Activated T-cell treated with anti-CD3 and anti-CD28 coated beads for 48 hours (primary cell): ENCODE results near the gene DNM1.
"Not testable (repeated sequence)": the region's sequence is repeated elsewhere in the genome, so short reads cannot be mapped to it uniquely, and the experiment has no call there.

ENCODE experiments used
- DNase-seq: peaks from one replicate; pipeline ENCODE4 v3.0.0-alpha.2; 2020; ENCODE audit warnings: low read depth

The DNM1 gene

GRCh38 chr9:128276574-128277270 lies 73.5 kb downstream of the DNM1 start:
- no peak for DNase-seq

- not testable (repeated sequence) for DNase-seq
These were observed 76.2 kb downstream of the DNM1 start for GRCh38 chr9:128279088-128280073.

GRCh38 chr9:128280084-128280622 lies 77.0 kb downstream of the DNM1 start:
- DNase-seq, result no peak

- no peak for DNase-seq
These were observed 79.3 kb downstream of the DNM1 start for GRCh38 chr9:128282500-128282899.

GRCh38 chr9:128285033-128285784 lies 82.0 kb downstream of the DNM1 start:
- DNase-seq, result no peak

GRCh38 chr9:128286440-128286839 lies 83.3 kb downstream of the DNM1 start:
- DNase-seq, result no peak

- no peak for DNase-seq
These were observed 85.3 kb downstream of the DNM1 start for GRCh38 chr9:128288273-128289004.

- no peak for DNase-seq
These were observed 88.8 kb downstream of the DNM1 start for GRCh38 chr9:128292009-128292408.

- DNase-seq, result no peak
These were observed 89.9 kb downstream of the DNM1 start for GRCh38 chr9:128293091-128293490.

- DNase-seq, result no peak
These were observed 91.0 kb downstream of the DNM1 start for GRCh38 chr9:128294142-128294541.

- DNase-seq, result no peak
These were observed 93.4 kb downstream of the DNM1 start for GRCh38 chr9:128296340-128297220.

- no peak for DNase-seq
These were observed 94.1 kb downstream of the DNM1 start for GRCh38 chr9:128297221-128297773.

GRCh38 chr9:128298535-128299482 lies 95.6 kb downstream of the DNM1 start:
- DNase-seq, result no peak

- DNase-seq, result no peak
These were observed 101.2 kb downstream of the DNM1 start for GRCh38 chr9:128304136-128304970.
